T-helper 17 cell (primary cell): ENCODE data around the gene COPS3. TPM values are rescaled to one million over a fixed set of nuclear protein-coding genes. Genes with fewer than 3 reads are reported as not detected.

ENCODE experiments used
- ATAC-seq: fragments of 150-1000 bp; cut with Tn5 transposase; 2 replicates; pipeline ENCODE4 v1.10.0; 2021; ENCODE audit warnings: mild to moderate bottlenecking, moderate library complexity
- DNase-seq, 3 donors: peaks; one replicate each; pipeline versions ENCODE4 v3.0.0 to v3.0.0-alpha.2; 2020 to 2021
- H3K9me3 ChIP-seq: one replicate; pipeline ENCODE4 v1.7.0; 2013; ENCODE audit warnings: low read length, mild to moderate bottlenecking; ENCODE audit not compliant: control insufficient read depth, poor library complexity, severe bottlenecking
- H3K27ac Mint-ChIP-seq: one replicate; pipeline ENCODE4 v1.8.0; 2022; ENCODE audit warnings: mild to moderate bottlenecking, moderate library complexity, mixed read lengths
- H3K27me3 Mint-ChIP-seq: one replicate; pipeline ENCODE4 v1.8.0; 2022; ENCODE audit warnings: mixed read lengths
- H3K36me3 Mint-ChIP-seq: one replicate; pipeline ENCODE4 v1.8.0; 2022; ENCODE audit warnings: low read depth, mixed read lengths
- H3K4me1 Mint-ChIP-seq: one replicate; pipeline ENCODE4 v1.8.0; 2022; ENCODE audit warnings: mild to moderate bottlenecking, mixed read lengths
- H3K4me3 Mint-ChIP-seq: one replicate; pipeline ENCODE4 v1.8.0; 2022; ENCODE audit warnings: mild to moderate bottlenecking, moderate library complexity, mixed read lengths
- total RNA-seq, 4 donors: library from RNA in 2 of 4; stranded (reverse) in 2 of 4; gene quantifications; one replicate each; pipeline ENCODE4 v1.2.3 and lab custom pipeline; 2022 to 2026

Gene COPS3
- total RNA-seq, 2 donors from 2014 or later: 87.8 to 89.1 TPM

DNA sequence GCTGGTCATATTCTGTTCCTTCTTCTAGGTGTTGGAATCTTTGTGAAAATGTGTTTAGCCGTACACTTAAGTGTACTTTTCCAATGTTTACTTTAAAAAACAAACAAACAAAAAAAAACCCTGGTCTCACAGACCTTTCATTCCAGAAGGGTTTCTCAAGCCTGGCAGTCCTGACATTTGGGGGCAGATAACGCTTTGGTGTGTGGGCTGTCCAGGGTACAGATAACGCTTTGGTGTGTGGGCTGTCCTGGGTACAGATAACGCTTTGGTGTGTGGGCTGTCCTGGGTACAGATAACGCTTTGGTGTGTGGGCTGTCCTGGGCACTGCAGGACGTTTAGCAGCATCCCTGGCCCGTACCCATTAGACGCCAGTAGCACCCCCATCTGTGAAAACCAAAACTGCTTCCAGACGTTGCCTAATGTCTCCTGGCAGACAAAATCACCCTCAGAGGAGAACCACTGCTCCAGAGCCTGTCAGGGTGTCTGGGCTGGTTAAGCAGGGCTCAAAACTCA is 28.8 kb downstream of the COPS3 start:
- no peak overlapping the region for H3K4me3 Mint-ChIP-seq
- H3K4me1 Mint-ChIP-seq: peaks cover 7% of the 10 kb centered on the region
- no peaks in the 10 kb centered on the region for H3K9me3 ChIP-seq
- DNase-seq (no peak), ATAC-seq (no peak)
- H3K36me3 Mint-ChIP-seq: no peaks in the 10 kb centered on the region
- no peaks in the 10 kb centered on the region for H3K27me3 Mint-ChIP-seq
- H3K27ac Mint-ChIP-seq: no peak overlapping the region

DNA sequence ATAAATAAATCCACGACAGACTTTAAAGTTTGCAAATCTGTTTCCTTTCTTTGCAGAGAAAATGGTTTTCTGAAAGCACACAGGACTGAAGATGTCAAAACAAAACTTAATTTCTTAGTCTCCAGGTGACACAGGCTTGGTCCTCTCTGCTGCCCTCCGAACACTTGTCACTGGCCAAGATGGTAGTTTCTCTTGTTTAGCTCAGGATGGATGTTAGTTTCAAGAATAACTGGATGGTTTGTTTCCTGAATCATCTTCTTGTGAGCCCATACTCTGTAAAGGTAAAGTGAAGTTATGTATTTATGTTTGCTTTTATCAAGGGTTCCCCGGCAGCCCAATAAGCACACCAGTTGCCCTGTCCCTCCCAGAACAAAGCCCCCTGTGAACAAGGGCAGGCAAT is 34.2 kb downstream of the COPS3 start:
- Mint-ChIP-seq H3K27ac (no peak overlapping the region), H3K36me3 (no peaks in the 10 kb centered on the region), H3K4me3 (no peak overlapping the region), H3K4me1 (peaks cover 2% of the 10 kb centered on the region), H3K27me3 (no peaks in the 10 kb centered on the region)
- H3K9me3 ChIP-seq: no peaks in the 10 kb centered on the region
- no peak for ATAC-seq
- DNase-seq: no peak

DNA sequence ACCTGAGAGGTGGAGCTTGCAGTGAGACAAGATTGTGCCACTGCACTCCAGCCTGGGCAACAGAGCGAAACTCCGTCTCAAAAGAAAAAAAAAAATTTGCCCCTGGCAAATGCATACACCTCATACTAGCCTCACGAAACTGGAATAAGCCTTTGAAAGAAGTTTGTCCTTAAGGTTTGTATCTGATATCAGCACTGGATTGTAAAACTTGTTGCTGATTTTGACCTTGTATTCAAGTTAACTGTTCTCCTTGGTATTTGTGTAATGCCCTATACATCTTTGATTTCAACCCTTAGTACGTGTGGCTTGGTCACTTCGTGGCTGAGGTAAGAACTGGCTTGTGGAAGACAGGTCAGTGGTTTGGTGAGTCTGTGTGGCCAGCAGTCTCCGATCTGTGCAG is 37.9 kb downstream of the COPS3 start:
- no peaks in the 10 kb centered on the region for H3K9me3 ChIP-seq
- no peaks in the 10 kb centered on the region for H3K27me3 Mint-ChIP-seq
- peak overlapping the region; percentile 15 for H3K4me3 Mint-ChIP-seq
- peaks cover 3% of the 10 kb centered on the region for H3K4me1 Mint-ChIP-seq
- DNase-seq (no peak), ATAC-seq (no peak)
- no peaks in the 10 kb centered on the region for H3K36me3 Mint-ChIP-seq
- no peak overlapping the region for H3K27ac Mint-ChIP-seq

DNA sequence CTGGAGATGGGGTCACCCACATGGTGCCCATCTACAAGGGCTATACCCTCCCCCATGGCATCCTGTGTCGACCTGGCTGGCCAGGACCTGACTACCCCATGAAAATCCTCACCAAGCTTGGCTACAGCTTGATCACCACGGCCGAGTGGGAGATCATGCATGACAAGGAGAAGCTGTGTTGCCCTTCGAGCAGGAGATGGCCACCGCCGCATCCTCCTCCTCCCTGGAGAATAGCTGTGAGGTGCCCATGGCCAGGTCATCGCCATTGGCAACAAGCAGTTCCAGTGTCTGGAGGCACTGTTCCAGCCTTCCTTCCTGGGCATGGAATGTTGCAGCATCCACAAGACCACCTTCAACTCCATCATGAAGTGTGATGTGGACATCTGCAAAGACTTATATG is 38.8 kb downstream of the COPS3 start:
- H3K27ac Mint-ChIP-seq: no peak overlapping the region
- no peaks in the 10 kb centered on the region for H3K27me3 Mint-ChIP-seq
- peaks cover 5% of the 10 kb centered on the region for H3K4me1 Mint-ChIP-seq
- H3K9me3 ChIP-seq: no peaks in the 10 kb centered on the region
- ATAC-seq (no peak), DNase-seq (no peak)
- H3K4me3 Mint-ChIP-seq: no peak overlapping the region
- H3K36me3 Mint-ChIP-seq: no peaks in the 10 kb centered on the region

DNA sequence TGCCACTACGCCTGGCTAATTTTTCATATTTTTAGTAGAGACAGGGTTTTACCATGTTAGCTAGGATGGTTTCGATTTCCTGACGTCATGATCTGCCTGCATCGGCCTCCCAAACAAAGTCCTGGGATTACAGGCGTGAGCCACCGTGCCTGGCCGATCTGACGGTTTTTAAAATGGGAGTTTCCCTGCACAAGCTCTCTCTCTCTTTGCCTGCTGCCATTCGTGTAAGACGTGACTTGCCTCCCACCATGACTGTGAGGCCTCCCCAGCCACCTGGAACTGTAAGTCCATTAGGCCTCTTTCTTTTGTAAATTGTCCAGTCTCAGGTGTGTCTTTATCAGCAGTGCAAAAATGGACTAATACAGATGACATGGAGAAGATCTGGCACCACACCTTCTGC is 39.4 kb downstream of the COPS3 start:
- Mint-ChIP-seq H3K36me3 (no peaks in the 10 kb centered on the region), H3K27ac (peak overlapping the region; percentile 16)

DNA sequence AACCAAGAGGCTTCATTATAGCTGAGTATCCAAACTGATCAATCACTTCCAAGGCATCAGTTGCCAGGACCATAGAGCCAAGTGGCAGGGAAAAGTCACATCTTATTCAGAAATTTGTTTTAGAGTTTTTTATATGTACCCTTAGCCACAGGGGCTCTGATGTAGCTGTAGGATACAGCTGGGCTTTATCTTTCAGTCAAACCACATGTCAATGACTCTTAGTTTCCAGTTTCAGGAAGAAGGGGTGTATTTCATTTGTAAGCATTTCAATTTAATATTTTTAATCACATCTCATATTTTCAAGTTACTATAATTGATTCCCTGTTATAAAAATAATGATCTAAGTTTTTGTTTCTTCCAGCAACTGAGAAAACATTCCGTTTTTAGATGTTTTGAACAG is 41.2 kb downstream of the COPS3 start:
- H3K4me3 Mint-ChIP-seq: no peak overlapping the region
- no peaks in the 10 kb centered on the region for H3K27me3 Mint-ChIP-seq
- H3K36me3 Mint-ChIP-seq: no peaks in the 10 kb centered on the region
- ATAC-seq (no peak), DNase-seq (no peak)
- H3K9me3 ChIP-seq: no peaks in the 10 kb centered on the region
- H3K4me1 Mint-ChIP-seq: peaks cover 22% of the 10 kb centered on the region
- H3K27ac Mint-ChIP-seq: no peak overlapping the region

More for the DNA sequence above, 39.4 kb downstream of the COPS3 start:
- ATAC-seq (no peak), DNase-seq (no peak)
- Mint-ChIP-seq H3K4me1 (peaks cover 7% of the 10 kb centered on the region), H3K4me3 (no peak overlapping the region), H3K27me3 (no peaks in the 10 kb centered on the region)
- H3K9me3 ChIP-seq: no peaks in the 10 kb centered on the region

DNA sequence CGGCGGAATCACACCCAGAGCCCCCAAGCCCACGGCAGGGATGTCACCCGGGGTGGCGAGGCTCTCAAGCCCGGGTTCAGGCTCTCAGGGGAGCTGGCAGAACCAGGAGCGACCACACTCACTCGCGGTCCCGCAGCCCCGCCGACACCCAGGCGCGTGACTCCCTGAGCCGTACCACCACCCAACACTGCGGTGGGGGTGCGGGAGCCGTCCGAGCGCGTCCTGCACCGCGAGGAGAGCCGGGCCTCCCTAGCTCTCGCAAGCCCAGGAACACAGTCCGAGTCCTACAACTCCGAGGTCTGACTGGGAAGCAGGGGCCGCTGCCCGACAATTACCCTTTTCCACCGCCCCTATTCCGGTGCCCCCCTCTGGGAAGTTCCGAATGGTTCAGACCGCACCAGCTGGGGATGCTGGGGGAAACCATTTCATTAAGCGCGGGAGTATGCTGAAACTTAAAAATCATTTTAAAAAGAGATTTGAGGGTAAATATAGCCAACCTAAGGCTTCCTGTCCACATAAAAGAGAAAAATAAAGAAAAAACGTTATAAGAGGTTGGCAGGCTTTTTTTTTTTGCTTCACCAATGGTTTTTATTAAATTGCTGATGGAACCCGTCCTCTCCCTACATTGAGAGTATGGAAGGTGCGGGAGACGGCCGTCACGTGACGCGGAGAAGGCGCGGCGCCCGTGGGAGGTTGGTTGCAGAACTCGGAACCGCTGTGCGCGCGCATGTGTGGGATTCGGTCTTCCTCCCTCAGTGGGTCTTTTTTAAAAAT is 43.8 kb downstream of the COPS3 start, which contains the start of gene FLCN:
FLCN (minus strand) TSS at position 143 of the 774 bp plus-strand sequence. CDS start 9,031 bp downstream, outside the sequence.
- Mint-ChIP-seq H3K4me3 (peak within 1 kb of the TSS; percentile 96), H3K4me1 (peaks cover 22% of the 10 kb centered on the region), H3K27me3 (no peaks in the 10 kb centered on the region), H3K27ac (peak within 1 kb of the TSS; percentile 98), H3K36me3 (no peaks in the 10 kb centered on the region)
- no peaks in the 10 kb centered on the region for H3K9me3 ChIP-seq
- DNase-seq (peak; percentile 79 to 87 (median 85)), ATAC-seq (peak; percentile 94)

DNA sequence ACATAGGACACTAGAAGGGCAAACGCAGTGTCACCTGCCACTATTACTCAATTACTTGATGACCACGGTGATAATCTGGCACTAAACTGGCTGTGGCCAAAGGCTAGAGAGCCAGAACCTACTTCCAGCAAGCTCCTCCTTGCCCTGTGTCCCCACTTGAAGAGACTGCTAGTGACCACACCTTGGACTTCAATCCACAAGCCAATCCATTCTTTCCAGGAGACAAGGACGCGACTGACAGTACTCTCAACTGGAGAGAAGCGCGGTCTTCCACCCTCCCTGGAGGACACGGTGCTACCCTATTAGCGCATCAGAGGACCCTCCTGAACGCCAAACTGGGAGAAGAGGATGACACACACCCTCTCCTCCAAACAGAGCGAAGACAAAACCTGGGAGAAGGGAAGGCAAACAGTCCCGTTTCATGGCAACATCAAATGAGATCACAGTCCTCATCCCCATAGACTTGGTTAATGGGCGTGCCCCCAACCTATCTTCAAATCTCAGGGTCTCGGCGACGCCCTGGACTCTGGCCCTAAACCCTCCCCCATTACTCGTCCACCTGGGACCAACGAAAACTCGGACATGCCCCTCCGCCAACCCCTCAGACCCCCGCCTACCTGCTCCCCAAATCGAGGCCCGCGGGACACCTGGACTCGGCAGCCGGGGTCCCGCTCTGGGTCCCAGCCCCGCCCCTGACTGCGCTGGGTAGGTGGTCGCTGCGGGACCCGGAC is 44.6 kb downstream of the COPS3 start:
- peak overlapping the region; percentile 96 for H3K4me3 Mint-ChIP-seq
- no peaks in the 10 kb centered on the region for H3K9me3 ChIP-seq
- no peaks in the 10 kb centered on the region for H3K36me3 Mint-ChIP-seq
- peak; percentile 2 for ATAC-seq
- H3K27me3 Mint-ChIP-seq: no peaks in the 10 kb centered on the region
- H3K4me1 Mint-ChIP-seq: peaks cover 24% of the 10 kb centered on the region
- peak overlapping the region; percentile 98 for H3K27ac Mint-ChIP-seq
- no peak for DNase-seq

DNA sequence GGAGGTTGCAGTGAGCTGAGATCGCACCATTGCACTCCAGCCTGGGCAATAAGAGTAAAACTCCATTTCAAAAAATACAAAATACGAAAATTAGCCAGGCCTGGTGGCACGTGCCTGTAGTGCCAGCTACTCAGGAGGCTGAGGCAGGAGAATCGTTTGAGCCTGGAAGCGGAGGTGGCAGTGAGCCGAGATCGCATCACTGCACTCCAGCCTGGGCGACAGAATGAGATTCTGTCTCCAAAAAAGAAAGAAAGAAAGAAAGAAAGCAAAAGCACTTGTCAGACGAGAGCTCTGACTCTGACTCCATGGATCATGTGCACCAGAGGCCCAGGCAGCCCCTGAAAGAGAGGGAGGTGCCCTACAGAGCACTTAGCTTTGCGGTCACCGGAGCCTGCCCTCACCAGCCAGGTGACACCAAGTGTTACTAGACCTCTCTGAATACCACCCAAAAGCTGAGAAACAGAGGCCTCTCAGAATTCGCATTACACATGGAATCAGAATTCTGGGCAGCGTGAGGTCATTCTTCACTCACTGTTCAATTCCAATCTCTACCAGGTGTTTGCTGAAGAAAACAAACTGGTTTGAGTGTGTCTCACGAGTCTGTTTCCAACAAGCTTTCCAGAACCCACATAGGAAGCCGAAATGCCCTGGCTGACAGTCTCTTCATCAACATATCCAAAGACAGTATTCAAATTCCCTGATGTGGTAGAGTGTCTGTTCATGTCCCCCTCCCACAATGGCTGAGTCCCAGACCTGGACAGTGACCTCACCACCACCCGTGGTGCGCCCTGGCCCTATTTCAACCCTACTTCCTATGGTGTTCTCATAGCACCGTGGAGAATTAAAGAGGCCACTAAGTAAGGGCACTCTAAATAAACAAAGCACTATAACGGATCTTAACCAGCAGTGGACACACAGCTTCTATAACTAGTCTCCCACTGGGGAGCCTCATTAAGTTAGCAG is 45.6 kb downstream of the COPS3 start:
- H3K9me3 ChIP-seq: no peaks in the 10 kb centered on the region
- ATAC-seq (no peak), DNase-seq (no peak)
- peak overlapping the region; percentile 96 for H3K4me3 Mint-ChIP-seq
- no peaks in the 10 kb centered on the region for H3K27me3 Mint-ChIP-seq
- H3K27ac Mint-ChIP-seq: peak overlapping the region; percentile 98
- H3K4me1 Mint-ChIP-seq: peaks cover 24% of the 10 kb centered on the region
- no peaks in the 10 kb centered on the region for H3K36me3 Mint-ChIP-seq

DNA sequence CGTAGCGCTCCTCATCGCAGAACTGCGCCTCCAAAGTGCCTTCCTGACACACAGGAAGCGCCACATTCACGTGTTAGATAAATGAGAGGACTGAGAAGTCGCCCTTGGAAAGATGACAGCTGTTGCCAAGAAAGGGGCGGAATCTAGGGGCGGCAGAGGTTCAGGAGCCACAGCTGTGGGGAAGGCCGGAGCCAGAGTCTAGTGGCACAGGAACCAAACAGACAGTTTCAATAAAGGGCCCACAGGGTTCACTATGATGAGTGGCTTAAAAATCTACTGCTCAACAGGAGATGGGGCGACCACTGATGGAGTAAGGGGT is 48.8 kb downstream of the COPS3 start:
- Mint-ChIP-seq H3K27ac (no peak overlapping the region), H3K4me1 (peaks cover 22% of the 10 kb centered on the region), H3K27me3 (no peaks in the 10 kb centered on the region), H3K36me3 (no peaks in the 10 kb centered on the region), H3K4me3 (no peak overlapping the region)
- H3K9me3 ChIP-seq: no peaks in the 10 kb centered on the region
- ATAC-seq: no peak
- no peak for DNase-seq

DNA sequence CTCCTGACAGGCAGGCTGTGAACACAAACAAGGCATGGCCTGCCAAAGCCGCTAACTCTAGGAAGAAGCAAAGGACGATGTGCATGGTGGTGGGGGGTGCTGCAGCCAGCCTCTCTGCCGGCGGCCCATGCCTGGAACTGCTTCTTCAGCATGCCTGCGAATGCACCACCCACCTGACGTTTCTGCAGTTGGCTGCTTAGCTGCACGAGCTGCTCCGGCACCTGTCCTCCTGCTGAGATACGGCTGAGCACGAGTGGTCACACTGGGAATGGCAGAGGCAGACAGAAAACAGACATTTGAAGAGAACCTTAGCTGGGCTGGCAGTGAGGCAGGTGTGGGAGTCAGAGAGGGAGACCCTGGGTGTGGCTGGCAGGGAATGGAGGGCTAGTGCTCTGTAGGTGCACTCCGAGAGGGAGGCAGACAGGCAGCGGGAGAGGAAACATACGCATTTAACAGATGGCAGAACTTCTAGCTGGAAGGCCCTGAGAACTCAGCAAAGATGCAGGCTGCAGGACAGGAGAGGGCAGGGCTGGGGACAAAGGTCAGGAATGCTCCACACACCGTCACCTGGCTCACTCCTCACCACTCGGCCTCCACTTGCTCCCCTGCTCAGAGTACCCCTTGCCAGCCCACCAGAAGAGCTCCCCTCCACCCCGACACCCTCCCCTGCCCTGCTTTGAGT is 49.3 kb downstream of the COPS3 start:
- Mint-ChIP-seq H3K4me1 (peaks cover 20% of the 10 kb centered on the region), H3K27ac (no peak overlapping the region), H3K4me3 (no peak overlapping the region), H3K36me3 (no peaks in the 10 kb centered on the region), H3K27me3 (no peaks in the 10 kb centered on the region)
- DNase-seq (no peak), ATAC-seq (no peak)
- no peaks in the 10 kb centered on the region for H3K9me3 ChIP-seq
